Skin epidermis (tissue), 12 donors: ENCODE results near the gene B4GALNT4.

Experiments used
- H3K27ac ChIP-seq, 21 experiments: fragments of 200-600 bp; sonication (generic) in 11 of 21; one replicate each; pipeline ENCODE4 v1.5.0; 2020; ENCODE audit warnings: mild to moderate bottlenecking in 3 of 21, inconsistent platforms in 2 of 21, moderate library complexity in 2 of 21
- H3K4me3 ChIP-seq, 7 experiments: fragments of 200-600 bp; sonication (generic) in 2 of 7; one replicate each; pipeline ENCODE4 v1.5.0; 2020; ENCODE audit warnings: inconsistent platforms in 2 of 7, mild to moderate bottlenecking in 2 of 7, moderate library complexity in 1 of 7

B4GALNT4 gene

GRCh38 chr11:371716-372590 lies 2.7 kb downstream of the B4GALNT4 start:
- Histone ChIP-seq H3K27ac (no peak overlapping the region), H3K4me3 (no peak overlapping the region)

- H3K27ac ChIP-seq, result no peak overlapping the region
- no peak overlapping the region for H3K4me3 ChIP-seq
These were observed 3.8 kb downstream of the B4GALNT4 start for GRCh38 chr11:372809-373715.

- Histone ChIP-seq H3K27ac (no peak overlapping the region), H3K4me3 (no peak overlapping the region)
These were observed 4.6 kb downstream of the B4GALNT4 start for GRCh38 chr11:373716-374551.

GRCh38 chr11:375065-376025 lies 6.0 kb downstream of the B4GALNT4 start:
- Histone ChIP-seq H3K27ac (no peak overlapping the region), H3K4me3 (no peak overlapping the region)

- no peak overlapping the region for H3K4me3 ChIP-seq
These were observed 7.4 kb downstream of the B4GALNT4 start for GRCh38 chr11:376531-377173.

GRCh38 chr11:377174-377865 lies 8.0 kb downstream of the B4GALNT4 start:
- H3K4me3 ChIP-seq, result no peak overlapping the region
- no peak overlapping the region for H3K27ac ChIP-seq

More at GRCh38 chr11:376531-377173, 7.4 kb downstream of the B4GALNT4 start:
- H3K27ac ChIP-seq, result no peak overlapping the region

GRCh38 chr11:377883-378500 lies 8.7 kb downstream of the B4GALNT4 start:
- Histone ChIP-seq H3K27ac (no peak overlapping the region), H3K4me3 (no peak overlapping the region)

- Histone ChIP-seq H3K27ac (no peak overlapping the region), H3K4me3 (no peak overlapping the region)
These were observed 10.2 kb downstream of the B4GALNT4 start for GRCh38 chr11:379205-380094.

- Histone ChIP-seq H3K27ac (no peak overlapping the region), H3K4me3 (no peak overlapping the region)
These were observed 10.8 kb downstream of the B4GALNT4 start for GRCh38 chr11:380095-380480.

GRCh38 chr11:380491-380890 lies 11.2 kb downstream of the B4GALNT4 start:
- no peak overlapping the region for H3K4me3 ChIP-seq
- H3K27ac ChIP-seq, result no peak overlapping the region

GRCh38 chr11:380996-381395 lies 11.7 kb downstream of the B4GALNT4 start:
- no peak overlapping the region for H3K27ac ChIP-seq
- no peak overlapping the region for H3K4me3 ChIP-seq

GRCh38 chr11:381501-382072 lies 12.3 kb downstream of the B4GALNT4 start:
- Histone ChIP-seq H3K27ac (no peak overlapping the region), H3K4me3 (no peak overlapping the region)

GRCh38 chr11:382081-382629 lies 12.9 kb downstream of the B4GALNT4 start:
- H3K27ac ChIP-seq, result no peak overlapping the region

GRCh38 chr11:383431-383830 lies 14.1 kb downstream of the B4GALNT4 start:
- H3K27ac ChIP-seq, result no peak overlapping the region

More at GRCh38 chr11:382081-382629, 12.9 kb downstream of the B4GALNT4 start:
- H3K4me3 ChIP-seq, result no peak overlapping the region

GRCh38 chr11:384511-384910 lies 15.2 kb downstream of the B4GALNT4 start:
- Histone ChIP-seq H3K27ac (no peak overlapping the region), H3K4me3 (no peak overlapping the region)

More at GRCh38 chr11:383431-383830, 14.1 kb downstream of the B4GALNT4 start:
- no peak overlapping the region for H3K4me3 ChIP-seq
